Measurements from ENCODE around the gene DENND10. TPM values are rescaled to one million over a fixed set of nuclear protein-coding genes. Genes with fewer than 3 reads are reported as not detected.
"Not testable (repeated sequence)": the region's sequence is repeated elsewhere in the genome, so short reads cannot be mapped to it uniquely, and the experiment has no call there.

Gene DENND10
- total RNA-seq, 1 experiment from 2014 or later = 60.6 TPM

GRCh38 chr10:119105155-119105554 lies 1.2 kb downstream of the DENND10 start:
- ATAC-seq (no peak), DNase-seq (ENCODE audit: low spot score) (no peak)
- Mint-ChIP-seq H3K4me3 (peak overlapping the region; percentile 74), H3K4me1 (peaks cover 6% of the 10 kb centered on the region), H3K36me3 (peaks cover 17% of the 10 kb centered on the region), H3K27ac (no peak overlapping the region), H3K9me3 (no peaks in the 10 kb centered on the region), H3K27me3 (ENCODE audit: low read depth) (peaks cover 3% of the 10 kb centered on the region; the same call in 1 of the 2 replicates)
- TF ChIP-seq JUN (CRISPR knock-in tag; IDR thresholded peaks at IDR 0.05) (no peak), TEAD1 (CRISPR knock-in tag; IDR thresholded peaks at IDR 0.05) (no peak), TCF7 (CRISPR knock-in tag; IDR thresholded peaks at IDR 0.05; ENCODE audit: low read depth) (no peak), TP53 (CRISPR knock-in tag; IDR thresholded peaks at IDR 0.05) (no peak), E2F4 (CRISPR knock-in tag; IDR thresholded peaks at IDR 0.05; ENCODE audit: borderline replicate concordance, low read depth) (no peak), NR3C1 (CRISPR knock-in tag; conservative IDR thresholded peaks at IDR 0.05; ENCODE audit: low read depth) (no peak), RELA (CRISPR knock-in tag; IDR thresholded peaks at IDR 0.05; ENCODE audit: borderline replicate concordance) (no peak), ZNF121 (CRISPR knock-in tag; IDR thresholded peaks at IDR 0.05) (no peak), FOXP1 (CRISPR knock-in tag; IDR thresholded peaks at IDR 0.05; ENCODE audit: borderline replicate concordance) (no peak), CREM (CRISPR knock-in tag; IDR thresholded peaks at IDR 0.05) (no peak), FOXJ3 (CRISPR knock-in tag; IDR thresholded peaks at IDR 0.05; ENCODE audit: borderline replicate concordance) (no peak), ETV6 (CRISPR knock-in tag; IDR thresholded peaks at IDR 0.05) (no peak), SMAD4 (CRISPR knock-in tag; IDR thresholded peaks at IDR 0.05) (no peak), STAT6 (CRISPR knock-in tag; conservative IDR thresholded peaks at IDR 0.05; ENCODE audit: low read depth) (no peak), MXD4 (CRISPR knock-in tag; IDR thresholded peaks at IDR 0.05; ENCODE audit: borderline replicate concordance) (no peak), ZNF263 (CRISPR knock-in tag; IDR thresholded peaks at IDR 0.05; ENCODE audit: low read depth) (no peak), USF1 (CRISPR knock-in tag; IDR thresholded peaks at IDR 0.05) (no peak), GRHL2 (CRISPR knock-in tag; IDR thresholded peaks at IDR 0.05; ENCODE audit: insufficient replicate concordance, severe bottlenecking) (no peak), JAZF1 (CRISPR knock-in tag; IDR thresholded peaks at IDR 0.05) (no peak), RORB (CRISPR knock-in tag; IDR thresholded peaks at IDR 0.05) (no peak)
- POLR2A ChIA-PET = interaction anchor here (1.2 kb wide), 1 partner anchor 24 kb away, joined by 4 read pairs; no protein-coding TSS in a partner anchor
- CTCF ChIA-PET = interaction anchor here (1.8 kb wide), 1 partner anchor 29 kb away, joined by 4 read pairs; no protein-coding TSS in a partner anchor

- ATAC-seq; POLR2A ChIA-PET; DNase-seq (ENCODE audit: low spot score); H3K27me3 Mint-ChIP-seq (ENCODE audit: low read depth); H3K9me3 Mint-ChIP-seq; H3K4me1 Mint-ChIP-seq; H3K27ac Mint-ChIP-seq; CTCF ChIA-PET: not testable (repeated sequence)
- Mint-ChIP-seq H3K4me3 (peak overlapping the region; percentile 74; the same call in 1 of the 2 replicates), H3K36me3 (peaks cover 17% of the 10 kb centered on the region)
Measured at GRCh38 chr10:119105899-119106298, 2.0 kb downstream of the DENND10 start.

GRCh38 chr10:119107106-119107505 lies 3.2 kb downstream of the DENND10 start:
- H3K27ac Mint-ChIP-seq; DNase-seq (ENCODE audit: low spot score); H3K27me3 Mint-ChIP-seq (ENCODE audit: low read depth); H3K4me3 Mint-ChIP-seq; H3K9me3 Mint-ChIP-seq; ATAC-seq; CTCF ChIA-PET; H3K4me1 Mint-ChIP-seq; POLR2A ChIA-PET: not testable (repeated sequence)
- peaks cover 23% of the 10 kb centered on the region for H3K36me3 Mint-ChIP-seq

GRCh38 chr10:119107771-119108170 lies 3.9 kb downstream of the DENND10 start:
- peaks cover 27% of the 10 kb centered on the region for H3K36me3 Mint-ChIP-seq
- CTCF ChIA-PET; ATAC-seq; DNase-seq (ENCODE audit: low spot score); H3K27me3 Mint-ChIP-seq (ENCODE audit: low read depth); H3K9me3 Mint-ChIP-seq; POLR2A ChIA-PET; H3K4me1 Mint-ChIP-seq; H3K4me3 Mint-ChIP-seq: not testable (repeated sequence)
- peak overlapping the region; percentile 23; the same call in 1 of the 2 replicates for H3K27ac Mint-ChIP-seq
